ENCODE results near the gene ZNF579. TPM values are rescaled to one million over a fixed set of nuclear protein-coding genes. Genes with fewer than 3 reads are reported as not detected.

ZNF579 gene
- total and polyA plus RNA-seq, 2 of the 13 experiments (the other 11 are each of a cell fraction or from before 2014, with no cell fraction given): 2.1 to 2.9 TPM

GRCh38 chr19:55586976-55587668, 6.5 kb upstream of the ZNF579 start (continued):
- TF ChIP-seq ZNF407 (CRISPR knock-in tag; IDR thresholded peaks at IDR 0.05; ENCODE audit: not compliant biosample characterization) (no peak), HOXA3 (CRISPR knock-in tag; IDR thresholded peaks at IDR 0.05) (peak; percentile 31; the same call in 1 of the 2 replicates), MBD4 (IDR thresholded peaks at IDR 0.05; ENCODE audit: borderline replicate concordance, low read length) (no peak), HOXA5 (CRISPR knock-in tag; IDR thresholded peaks at IDR 0.05) (peak; percentile 34; the same call in 1 of the 2 replicates), ZNF720 (CRISPR knock-in tag; IDR thresholded peaks at IDR 0.05) (no peak), SP1 (IDR thresholded peaks at IDR 0.05) (no peak), SP1 (CRISPR knock-in tag; IDR thresholded peaks at IDR 0.05) (peak; percentile 73), ZNF318 (CRISPR knock-in tag; IDR thresholded peaks at IDR 0.05) (peak; percentile 68; the same call in 1 of the 2 replicates), ZNF350 (CRISPR knock-in tag; IDR thresholded peaks at IDR 0.05; ENCODE audit: borderline replicate concordance, low read depth) (peak; percentile 67; the same call in 1 of the 2 replicates), ZNF629 (CRISPR knock-in tag; conservative IDR thresholded peaks at IDR 0.05) (peak; percentile 95), ZNF816 (CRISPR knock-in tag; IDR thresholded peaks at IDR 0.05; ENCODE audit: borderline replicate concordance) (no peak), ZSCAN21 (CRISPR knock-in tag; IDR thresholded peaks at IDR 0.05; ENCODE audit: borderline replicate concordance) (0 out of 2 replicates have a peak, but pooled peaks have one; percentile 6)
